ENCODE data around the gene DNAH6.

DNA sequence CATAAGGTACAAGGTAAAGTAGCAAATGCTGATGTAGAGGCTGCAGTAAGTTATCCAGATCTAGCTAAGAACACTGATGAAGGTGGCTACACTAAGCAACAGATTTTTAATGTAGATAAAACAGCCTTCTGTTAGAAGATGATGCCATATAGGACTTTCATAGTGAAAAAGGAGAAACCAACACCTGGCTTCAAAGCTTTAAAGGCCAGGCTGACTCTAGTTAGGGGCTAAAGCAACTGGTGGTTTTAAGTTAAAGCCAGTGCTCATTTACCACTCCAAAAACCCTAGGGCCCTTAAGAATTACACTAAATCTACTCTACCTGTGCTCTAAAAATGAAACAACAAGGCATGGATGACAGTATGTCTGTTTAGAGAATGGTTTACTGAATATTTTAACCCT, 131.0 kb downstream of the DNAH6 start:
- TF ChIP-seq, protein P1, sequence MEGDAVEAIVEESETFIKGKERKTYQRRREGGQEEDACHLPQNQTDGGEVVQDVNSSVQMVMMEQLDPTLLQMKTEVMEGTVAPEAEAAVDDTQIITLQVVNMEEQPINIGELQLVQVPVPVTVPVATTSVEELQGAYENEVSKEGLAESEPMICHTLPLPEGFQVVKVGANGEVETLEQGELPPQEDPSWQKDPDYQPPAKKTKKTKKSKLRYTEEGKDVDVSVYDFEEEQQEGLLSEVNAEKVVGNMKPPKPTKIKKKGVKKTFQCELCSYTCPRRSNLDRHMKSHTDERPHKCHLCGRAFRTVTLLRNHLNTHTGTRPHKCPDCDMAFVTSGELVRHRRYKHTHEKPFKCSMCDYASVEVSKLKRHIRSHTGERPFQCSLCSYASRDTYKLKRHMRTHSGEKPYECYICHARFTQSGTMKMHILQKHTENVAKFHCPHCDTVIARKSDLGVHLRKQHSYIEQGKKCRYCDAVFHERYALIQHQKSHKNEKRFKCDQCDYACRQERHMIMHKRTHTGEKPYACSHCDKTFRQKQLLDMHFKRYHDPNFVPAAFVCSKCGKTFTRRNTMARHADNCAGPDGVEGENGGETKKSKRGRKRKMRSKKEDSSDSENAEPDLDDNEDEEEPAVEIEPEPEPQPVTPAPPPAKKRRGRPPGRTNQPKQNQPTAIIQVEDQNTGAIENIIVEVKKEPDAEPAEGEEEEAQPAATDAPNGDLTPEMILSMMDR (conservative IDR thresholded peaks at IDR 0.05; ENCODE audit: low read depth, low read length): no peak
- no peak for TF ChIP-seq EZH2 (IDR thresholded peaks at IDR 0.05; ENCODE audit: low read length, unreplicated experiment)
